Left hindlimb (tissue), 1 donor: ENCODE data around the gene USP13.
A peak's percentile ranks its signal among the peaks of the same experiment; 100 is the strongest.
"Not testable (repeated sequence)": the region's sequence is repeated elsewhere in the genome, so short reads cannot be mapped to it uniquely, and the experiment has no call there.

Experiments
- DNase-seq: peaks from one replicate; pipeline ENCODE4 v3.0.0-alpha.2; 2018

USP13 gene

DNA sequence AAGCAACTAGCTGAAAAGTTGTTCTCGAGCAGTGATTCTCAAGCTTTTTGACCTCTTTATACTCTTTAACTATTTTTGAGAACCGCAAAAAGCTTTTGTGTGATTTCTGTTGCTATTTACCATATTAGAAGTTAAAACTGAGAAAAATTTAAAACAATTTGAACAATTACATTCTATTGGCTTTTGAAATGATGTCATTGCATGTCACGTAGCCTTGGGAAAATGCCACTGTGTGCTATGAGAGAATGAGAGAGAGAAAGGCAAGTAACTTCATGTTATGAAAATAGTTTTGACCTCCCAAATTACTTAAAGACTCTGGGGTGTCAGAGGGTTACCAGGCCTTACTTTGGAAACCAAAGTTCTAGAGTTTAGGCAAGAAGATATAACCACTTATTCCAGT lies 8.0 kb downstream of the USP13 start:
- no peak for DNase-seq

GRCh38 chr3:179661777-179662176 lies 8.9 kb downstream of the USP13 start:
- DNase-seq, result no peak

DNA sequence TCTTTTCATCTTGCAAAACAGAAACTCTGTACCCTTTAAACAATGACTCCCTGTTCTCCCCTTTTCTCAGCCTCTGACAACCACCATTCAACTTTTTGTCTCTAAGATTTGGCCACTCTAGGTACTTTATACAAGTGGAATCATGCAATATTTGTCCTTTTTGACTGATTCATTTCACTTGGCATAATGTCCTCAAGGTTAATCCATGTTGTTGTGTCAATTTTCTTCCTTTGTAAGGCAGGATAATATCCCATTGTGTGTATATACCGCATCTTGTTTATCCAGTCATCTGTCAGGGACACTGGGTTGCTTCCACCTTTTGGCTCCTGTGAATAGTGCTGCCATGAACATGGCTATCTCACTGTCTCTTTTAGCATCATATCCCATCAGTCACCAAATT lies 10.3 kb downstream of the USP13 start:
- DNase-seq, result no peak

GRCh38 chr3:179666030-179666429 lies 13.2 kb downstream of the USP13 start:
- no peak for DNase-seq

DNA sequence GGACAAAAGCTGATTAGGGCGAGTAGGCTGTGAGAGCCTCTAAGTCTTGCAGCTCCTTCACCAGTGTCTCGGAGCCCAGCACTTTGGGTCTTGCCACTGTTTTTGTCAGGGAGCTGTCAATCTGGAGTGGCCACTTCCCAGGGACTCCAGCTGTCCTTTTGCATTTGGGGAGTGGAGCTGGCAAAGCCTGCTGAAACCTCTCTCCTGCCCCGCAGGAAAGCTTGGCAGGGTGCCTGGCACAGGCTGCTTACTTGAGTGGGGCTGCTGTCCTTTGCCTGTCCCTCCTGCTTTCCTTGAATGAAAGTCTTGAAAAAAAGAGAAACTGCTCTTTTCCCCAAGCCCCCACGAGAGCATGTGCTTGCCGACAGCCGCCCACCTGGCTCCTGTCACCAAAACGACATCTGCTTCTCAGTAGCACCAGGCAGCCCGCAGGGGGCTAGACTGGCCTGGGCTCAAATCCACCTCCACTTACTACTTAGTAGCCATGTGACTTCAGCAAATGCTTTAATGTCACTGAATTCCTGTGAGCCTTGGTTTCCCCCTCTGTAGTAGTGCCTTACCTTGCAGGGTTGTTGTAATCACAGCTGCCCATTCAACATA lies 13.7 kb downstream of the USP13 start:
- peak; percentile 45 for DNase-seq

DNA sequence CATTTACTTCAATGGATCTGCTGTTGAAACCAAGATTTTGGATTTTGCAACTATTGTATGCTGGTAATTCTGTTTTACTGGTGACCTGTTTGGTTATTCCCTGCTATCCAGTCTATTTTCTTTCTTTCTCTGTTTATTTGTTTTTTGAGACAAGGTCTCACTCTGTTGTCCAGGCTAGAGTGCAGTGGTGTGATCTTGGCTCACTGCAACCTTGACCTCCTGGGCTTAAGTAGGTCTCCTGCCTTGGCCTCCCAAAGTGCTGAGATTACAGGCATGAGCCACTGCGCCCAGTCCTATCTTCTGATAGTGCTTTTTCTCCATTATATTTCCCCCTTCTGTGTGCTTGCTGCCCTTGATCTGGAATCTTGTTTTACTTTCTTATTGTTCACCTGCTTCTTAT lies 15.6 kb downstream of the USP13 start:
- DNase-seq, result no peak

GRCh38 chr3:179670311-179670710 lies 17.5 kb downstream of the USP13 start:
- DNase-seq, result no peak

- no peak for DNase-seq
These were observed 18.5 kb downstream of the USP13 start for GRCh38 chr3:179671309-179671708.

GRCh38 chr3:179671747-179672242 lies 19.0 kb downstream of the USP13 start:
- DNase-seq, result no peak

- DNase-seq, result no peak
These were observed 20.1 kb downstream of the USP13 start for GRCh38 chr3:179672918-179673317.

DNA sequence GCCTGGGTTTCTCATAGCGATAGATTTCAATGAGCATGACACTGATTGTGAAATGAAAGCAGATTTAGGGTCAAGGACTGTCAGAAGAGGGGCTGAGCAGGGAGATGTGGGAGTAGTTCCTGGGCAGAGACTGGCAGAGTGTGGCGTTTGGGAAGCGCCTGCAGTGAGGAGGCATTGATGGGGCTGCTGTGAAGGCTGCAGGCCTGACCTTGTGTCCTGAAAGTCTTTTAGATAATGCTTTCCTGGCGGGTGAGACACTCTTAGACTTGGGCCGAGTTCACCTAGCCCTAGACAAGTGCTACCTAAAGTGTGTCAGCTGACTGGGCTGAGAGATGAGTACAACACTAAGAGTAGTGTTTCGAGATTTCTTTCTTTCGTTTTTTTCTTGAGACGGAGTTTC lies 20.7 kb downstream of the USP13 start:
- DNase-seq, result no peak

- no peak for DNase-seq
These were observed 23.2 kb downstream of the USP13 start for GRCh38 chr3:179676081-179676480.

DNA sequence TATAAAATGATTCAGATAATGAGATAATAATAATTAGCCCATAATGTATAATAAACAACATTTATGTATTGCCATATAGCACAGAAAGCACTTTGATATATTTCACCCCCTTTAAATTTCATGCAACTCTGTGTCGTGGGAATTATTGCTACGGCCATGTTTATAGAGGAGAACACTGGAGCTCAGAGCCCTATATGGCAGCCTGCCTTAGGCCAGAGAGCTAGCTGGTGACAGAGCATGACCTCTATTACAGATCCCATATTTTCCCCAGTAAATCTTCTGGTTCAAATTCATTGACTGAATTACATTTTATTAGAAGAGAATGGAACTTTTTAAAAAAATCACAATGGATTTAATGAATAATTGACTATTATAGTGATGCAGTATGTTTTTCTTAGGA lies 25.0 kb downstream of the USP13 start:
- no peak for DNase-seq

GRCh38 chr3:179681492-179682263 lies 28.8 kb downstream of the USP13 start:
- DNase-seq, result no peak

- DNase-seq, result no peak
These were observed 29.7 kb downstream of the USP13 start for GRCh38 chr3:179682426-179683080.

GRCh38 chr3:179683286-179683685 lies 30.4 kb downstream of the USP13 start:
- DNase-seq, result not testable (repeated sequence)

- no peak for DNase-seq
These were observed 35.2 kb downstream of the USP13 start for GRCh38 chr3:179687967-179688535.

DNA sequence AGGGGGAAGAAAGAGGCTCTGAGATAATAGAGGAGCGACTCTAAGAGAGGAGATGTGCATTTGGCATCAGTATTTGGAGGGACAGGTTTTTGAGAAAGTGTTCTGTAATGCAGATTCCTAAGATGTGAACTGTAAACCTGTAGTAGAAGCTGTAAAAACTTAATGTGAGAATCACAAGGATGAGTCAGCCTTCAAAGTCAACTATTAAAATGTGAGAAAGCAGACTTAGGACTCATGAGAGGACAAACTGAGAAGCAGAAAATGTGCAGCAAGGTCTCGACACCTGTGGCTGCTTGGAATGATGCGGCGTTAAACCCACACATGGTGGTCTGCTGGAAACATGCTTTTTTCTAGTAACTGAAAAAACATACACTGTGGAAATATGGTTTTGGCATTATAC lies 36.0 kb downstream of the USP13 start:
- DNase-seq, result no peak

DNA sequence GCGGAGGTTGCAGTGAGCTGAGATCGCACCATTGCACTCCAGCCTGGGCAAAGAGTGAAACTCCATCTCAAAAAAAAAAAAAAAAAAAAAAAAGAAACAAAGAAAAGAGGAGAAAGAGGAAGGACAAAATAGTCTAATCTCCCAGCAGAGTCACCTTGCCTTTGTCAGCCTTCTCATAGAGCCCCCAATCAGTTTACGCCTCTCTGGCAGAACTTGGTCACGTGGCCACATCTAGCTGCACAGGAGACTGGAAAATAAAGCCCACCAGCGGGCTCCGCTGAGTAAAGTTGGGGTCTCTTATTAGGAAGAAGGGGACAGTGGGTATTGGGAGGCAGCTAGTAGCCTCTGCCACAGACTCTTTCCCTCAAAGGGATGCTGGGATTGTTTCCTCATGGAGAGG lies 41.9 kb downstream of the USP13 start:
- no peak for DNase-seq

GRCh38 chr3:179695672-179696313 lies 43.0 kb downstream of the USP13 start:
- no peak for DNase-seq

DNA sequence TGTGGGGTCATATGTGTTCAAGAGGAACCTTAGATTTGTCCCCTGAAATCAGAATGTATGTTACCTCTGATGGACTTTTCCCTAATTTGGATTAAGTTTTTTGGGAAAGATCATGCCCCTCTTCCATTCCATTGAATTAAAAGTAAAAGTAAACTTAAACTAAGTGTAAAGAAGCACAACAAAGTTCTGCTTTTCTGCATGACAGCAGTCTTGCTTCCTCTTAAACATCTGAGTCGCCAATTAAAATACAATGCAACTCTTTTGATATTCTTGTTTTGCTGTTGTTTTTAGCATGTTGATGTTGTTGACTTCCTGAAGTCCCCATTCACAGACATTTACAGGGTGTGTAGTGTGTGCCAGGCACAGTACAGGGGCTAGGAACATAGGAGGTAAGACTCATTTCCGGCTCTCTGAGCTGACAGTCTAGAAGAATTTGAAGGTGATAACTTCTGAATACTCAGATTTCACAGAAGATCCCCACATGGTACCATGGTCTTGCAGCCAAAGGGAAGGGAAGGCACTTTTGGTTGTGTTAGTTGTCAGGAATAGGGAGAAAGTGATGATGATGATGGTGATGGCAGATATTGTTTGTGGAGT lies 45.0 kb downstream of the USP13 start:
- no peak for DNase-seq

DNA sequence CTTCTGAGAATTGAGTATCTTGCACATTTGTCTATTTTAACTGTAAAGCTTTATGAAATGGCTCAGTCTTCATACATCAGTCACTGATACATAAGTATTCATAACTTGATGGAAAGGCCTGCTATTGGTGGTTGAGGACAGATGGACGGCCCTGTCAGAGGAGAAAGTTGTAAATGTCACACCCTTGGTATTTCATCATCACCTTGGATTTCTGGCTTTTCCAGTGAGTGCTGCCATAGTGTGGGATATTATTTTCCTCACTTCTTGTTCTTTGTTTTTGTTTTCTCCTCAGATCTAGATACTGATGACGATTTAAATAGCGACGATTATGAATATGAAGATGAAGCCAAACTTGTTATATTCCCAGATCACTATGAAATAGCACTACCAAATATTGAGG lies 47.9 kb downstream of the USP13 start:
- DNase-seq, result no peak
